Measurements from ENCODE around the gene PLXNA4.
A peak's percentile ranks its signal among the peaks of the same experiment; 100 is the strongest.

Gene PLXNA4

GRCh38 chr7:132551886-132552285, 24.4 kb downstream of the PLXNA4 start:
- TF ChIP-seq, protein P1, sequence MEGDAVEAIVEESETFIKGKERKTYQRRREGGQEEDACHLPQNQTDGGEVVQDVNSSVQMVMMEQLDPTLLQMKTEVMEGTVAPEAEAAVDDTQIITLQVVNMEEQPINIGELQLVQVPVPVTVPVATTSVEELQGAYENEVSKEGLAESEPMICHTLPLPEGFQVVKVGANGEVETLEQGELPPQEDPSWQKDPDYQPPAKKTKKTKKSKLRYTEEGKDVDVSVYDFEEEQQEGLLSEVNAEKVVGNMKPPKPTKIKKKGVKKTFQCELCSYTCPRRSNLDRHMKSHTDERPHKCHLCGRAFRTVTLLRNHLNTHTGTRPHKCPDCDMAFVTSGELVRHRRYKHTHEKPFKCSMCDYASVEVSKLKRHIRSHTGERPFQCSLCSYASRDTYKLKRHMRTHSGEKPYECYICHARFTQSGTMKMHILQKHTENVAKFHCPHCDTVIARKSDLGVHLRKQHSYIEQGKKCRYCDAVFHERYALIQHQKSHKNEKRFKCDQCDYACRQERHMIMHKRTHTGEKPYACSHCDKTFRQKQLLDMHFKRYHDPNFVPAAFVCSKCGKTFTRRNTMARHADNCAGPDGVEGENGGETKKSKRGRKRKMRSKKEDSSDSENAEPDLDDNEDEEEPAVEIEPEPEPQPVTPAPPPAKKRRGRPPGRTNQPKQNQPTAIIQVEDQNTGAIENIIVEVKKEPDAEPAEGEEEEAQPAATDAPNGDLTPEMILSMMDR (IDR thresholded peaks at IDR 0.05; ENCODE audit: low read depth, low read length, missing control alignments), result no peak
- DNase-seq (ENCODE audit: low read depth), result no peak
- in situ Hi-C loops (cut with HindIII; ENCODE audit: low sequenced_read_pairs), result no loop called here
- H3K4me3 ChIP-seq (ENCODE audit: low read depth, low read length), result no peak overlapping the region

- no peak for DNase-seq (ENCODE audit: low read depth)
- in situ Hi-C loops (cut with HindIII; ENCODE audit: low sequenced_read_pairs), result no loop called here
- TF ChIP-seq, protein P1 (IDR thresholded peaks at IDR 0.05; ENCODE audit: low read depth, low read length, missing control alignments), result no peak
- H3K4me3 ChIP-seq (ENCODE audit: low read depth, low read length), result no peak overlapping the region
These were observed 24.8 kb downstream of the PLXNA4 start for GRCh38 chr7:132551439-132551838.

DNA sequence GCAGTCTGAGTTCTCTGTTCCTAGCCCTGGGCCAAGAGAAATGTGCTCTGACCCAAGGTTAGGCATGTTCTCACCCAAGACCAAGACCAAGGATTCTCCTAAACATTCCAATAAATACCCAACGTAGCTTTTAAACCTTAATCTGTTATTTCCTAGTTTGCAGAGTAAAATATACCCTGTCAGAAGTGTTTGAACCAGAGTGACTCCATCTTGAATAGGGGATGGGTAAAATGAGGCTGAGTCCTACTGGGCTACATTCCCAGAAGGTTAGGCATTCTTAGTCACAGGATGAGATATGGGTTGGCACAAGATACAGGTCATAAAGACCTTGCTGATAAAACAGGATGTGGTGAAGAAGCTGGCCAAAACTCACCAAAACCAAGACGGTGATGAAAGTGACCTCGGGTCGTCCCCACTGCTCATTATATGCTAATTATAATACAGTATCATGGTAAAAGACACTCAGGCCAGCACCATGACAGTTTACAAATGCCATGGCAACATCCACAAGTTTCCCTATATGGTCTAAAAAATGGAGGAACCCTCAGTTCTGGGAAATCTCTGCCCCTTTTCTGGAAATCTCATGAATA, 27.7 kb downstream of the PLXNA4 start:
- peak; percentile 67 for DNase-seq (ENCODE audit: low read depth)
- no peak overlapping the region for H3K4me3 ChIP-seq (ENCODE audit: low read depth, low read length)
- TF ChIP-seq, protein P1 (IDR thresholded peaks at IDR 0.05; ENCODE audit: low read depth, low read length, missing control alignments), result no peak
- in situ Hi-C loops (cut with HindIII; ENCODE audit: low sequenced_read_pairs), result no loop called here

GRCh38 chr7:132547821-132548220, 28.4 kb downstream of the PLXNA4 start:
- in situ Hi-C loops (cut with HindIII; ENCODE audit: low sequenced_read_pairs), result no loop called here
- DNase-seq (ENCODE audit: low read depth), result peak; percentile 34
- no peak overlapping the region for H3K4me3 ChIP-seq (ENCODE audit: low read depth, low read length)
- TF ChIP-seq, protein P1 (IDR thresholded peaks at IDR 0.05; ENCODE audit: low read depth, low read length, missing control alignments), result no peak

DNA sequence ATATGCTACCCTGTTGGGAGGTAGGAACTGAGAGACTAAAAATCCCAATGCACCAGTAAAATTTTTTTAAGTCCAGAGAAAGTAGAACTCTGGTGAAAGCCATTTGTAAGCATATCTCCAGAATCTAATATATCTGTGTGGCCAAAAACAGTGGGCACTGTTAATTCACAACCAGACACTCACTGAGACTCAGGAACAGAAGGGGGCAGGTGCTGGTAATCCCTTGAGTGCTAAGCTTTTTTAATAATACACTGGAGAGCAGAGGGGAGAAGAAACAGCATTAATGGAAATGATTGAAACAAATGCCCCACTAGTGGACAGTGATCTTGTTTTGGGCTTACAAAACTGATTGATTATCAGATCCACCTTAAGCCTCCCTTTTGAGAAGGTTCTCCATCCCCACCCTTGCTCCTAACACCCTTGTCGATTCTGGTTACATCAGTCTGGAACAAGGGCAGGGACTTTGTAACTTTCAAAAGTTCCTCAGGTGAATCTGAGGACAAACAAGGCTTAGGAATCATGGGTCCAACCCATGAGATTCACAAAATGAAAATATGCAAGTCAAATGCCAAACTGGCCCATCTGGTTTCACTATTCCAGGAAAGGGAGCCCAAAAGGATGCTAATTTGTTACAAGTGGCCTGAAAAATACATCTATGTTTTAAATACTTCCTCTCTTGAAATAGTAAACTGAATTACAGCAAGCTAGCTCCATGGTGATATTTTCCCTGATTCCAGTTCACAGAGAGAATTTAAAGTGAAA, 29.7 kb downstream of the PLXNA4 start:
- no peak overlapping the region for H3K4me3 ChIP-seq (ENCODE audit: low read depth, low read length)
- DNase-seq (ENCODE audit: low read depth), result no peak
- in situ Hi-C loops (cut with HindIII; ENCODE audit: low sequenced_read_pairs), result no loop called here
- TF ChIP-seq, protein P1 (IDR thresholded peaks at IDR 0.05; ENCODE audit: low read depth, low read length, missing control alignments), result no peak

GRCh38 chr7:132545756-132546155, 30.5 kb downstream of the PLXNA4 start:
- in situ Hi-C loops (cut with HindIII; ENCODE audit: low sequenced_read_pairs), result no loop called here
- no peak for DNase-seq (ENCODE audit: low read depth)
- TF ChIP-seq, protein P1 (IDR thresholded peaks at IDR 0.05; ENCODE audit: low read depth, low read length, missing control alignments), result no peak
- H3K4me3 ChIP-seq (ENCODE audit: low read depth, low read length), result no peak overlapping the region
